Esophagus mucosa (tissue), 1 donor: ENCODE data around the gene PFKFB3. TPM values are rescaled to one million over a fixed set of nuclear protein-coding genes. Genes with fewer than 3 reads are reported as not detected.
A peak's percentile ranks its signal among the peaks of the same experiment; 100 is the strongest.
"Not testable (repeated sequence)": the region's sequence is repeated elsewhere in the genome, so short reads cannot be mapped to it uniquely, and the experiment has no call there.

ENCODE experiments used
- ATAC-seq: fragments of 200-7000 bp; cut with Tn5 transposase; one replicate; pipeline ENCODE4 v1.9.1; 2020
- total RNA-seq: library from RNA; stranded (reverse); gene quantifications from one replicate; pipeline ENCODE4 v1.2.4, GENCODE V29; 2023
- donor health status: DM: yes; HTN: yes; CAD: no.

PFKFB3 gene
- 48.2 TPM for total RNA-seq

DNA sequence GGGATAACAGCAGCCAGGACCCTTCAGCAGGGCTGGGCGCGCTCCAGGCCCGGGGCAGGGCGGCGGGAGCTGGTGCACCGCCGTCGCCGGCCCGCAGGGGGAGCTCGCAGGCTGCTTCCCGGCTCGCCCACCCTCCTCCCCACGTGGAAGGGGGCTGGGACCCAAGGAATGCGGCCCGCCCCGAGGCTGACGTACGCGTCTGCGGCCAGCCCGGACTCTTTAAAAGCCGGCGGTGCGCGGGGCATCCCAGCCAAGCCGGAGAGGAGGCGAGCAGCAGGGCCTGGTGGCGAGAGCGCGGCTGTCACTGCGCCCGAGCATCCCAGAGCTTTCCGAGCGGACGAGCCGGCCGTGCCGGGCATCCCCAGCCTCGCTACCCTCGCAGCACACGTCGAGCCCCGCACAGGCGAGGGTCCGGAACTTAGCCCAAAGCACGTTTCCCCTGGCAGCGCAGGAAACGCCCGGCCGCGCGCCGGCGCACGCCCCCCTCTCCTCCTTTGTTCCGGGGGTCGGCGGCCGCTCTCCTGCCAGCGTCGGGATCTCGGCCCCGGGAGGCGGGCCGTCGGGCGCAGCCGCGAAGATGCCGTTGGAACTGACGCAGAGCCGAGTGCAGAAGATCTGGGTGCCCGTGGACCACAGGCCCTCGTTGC, at the start of gene PFKFB3:
TSS of gene PFKFB3 (plus strand) at position 249 of the 647 bp plus-strand sequence. CDS start at position 578, 329 bp downstream.
- peak; percentile 89 for ATAC-seq

DNA sequence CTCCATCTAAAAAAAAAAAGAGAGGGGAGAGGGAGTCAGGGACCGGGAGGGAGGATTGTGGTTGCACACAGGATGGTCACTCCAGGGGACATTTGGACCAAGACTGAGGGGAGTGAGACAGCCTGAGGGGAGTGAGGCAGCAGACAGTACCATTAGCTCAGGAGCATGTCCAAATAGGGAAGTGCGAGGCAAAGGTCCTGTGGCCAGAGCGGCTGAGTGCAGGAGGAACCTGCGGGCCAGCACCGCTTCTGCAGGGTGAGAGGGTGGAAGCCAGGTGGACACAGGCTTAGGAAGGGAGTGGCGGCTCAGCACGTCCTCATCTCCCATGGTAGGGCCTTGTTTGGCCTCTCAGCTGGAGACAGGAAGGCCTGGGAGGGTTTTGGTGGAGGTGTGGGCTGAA, 48.9 kb upstream of the PFKFB3 start:
- no peak for ATAC-seq

DNA sequence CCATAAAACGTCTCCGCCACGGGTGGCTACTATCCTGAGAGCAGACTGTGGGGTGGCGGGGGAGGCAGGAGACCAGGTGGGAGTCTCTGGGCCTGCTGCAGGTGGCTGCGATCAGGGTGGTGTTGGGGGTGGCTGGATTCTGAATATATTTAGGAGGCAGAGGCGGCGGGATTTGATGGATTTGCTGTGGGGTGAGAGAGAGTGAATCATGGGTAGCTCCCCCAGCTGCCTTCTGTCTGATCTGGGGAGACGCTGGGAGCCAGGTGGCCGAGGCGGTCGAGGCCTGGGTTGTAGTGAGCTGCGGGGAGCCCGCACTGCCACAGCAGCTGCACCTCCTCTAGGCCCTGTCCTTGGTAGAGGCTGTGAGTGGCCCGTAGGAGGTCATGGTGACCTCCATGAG, 48.2 kb upstream of the PFKFB3 start:
- no peak for ATAC-seq

DNA sequence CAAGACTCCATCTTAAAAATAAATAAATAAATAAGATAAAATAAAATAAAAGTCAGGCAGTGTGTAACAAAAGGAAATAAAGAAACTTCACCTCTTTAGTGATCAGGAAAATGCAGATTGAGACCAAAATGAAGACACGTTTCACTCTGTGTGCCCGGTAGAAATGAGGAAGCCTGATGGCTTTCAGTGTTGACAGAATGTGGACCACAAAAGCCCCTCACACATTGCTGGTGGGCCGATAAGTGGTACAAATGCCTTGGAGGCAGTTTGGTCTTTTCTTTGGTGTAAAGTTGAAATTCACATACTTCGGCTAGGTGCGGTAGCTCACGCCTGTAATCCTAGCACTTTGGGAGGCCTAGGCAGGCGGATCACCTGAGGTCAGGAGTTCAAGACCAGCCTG, 44.5 kb upstream of the PFKFB3 start:
- no peak for ATAC-seq

DNA sequence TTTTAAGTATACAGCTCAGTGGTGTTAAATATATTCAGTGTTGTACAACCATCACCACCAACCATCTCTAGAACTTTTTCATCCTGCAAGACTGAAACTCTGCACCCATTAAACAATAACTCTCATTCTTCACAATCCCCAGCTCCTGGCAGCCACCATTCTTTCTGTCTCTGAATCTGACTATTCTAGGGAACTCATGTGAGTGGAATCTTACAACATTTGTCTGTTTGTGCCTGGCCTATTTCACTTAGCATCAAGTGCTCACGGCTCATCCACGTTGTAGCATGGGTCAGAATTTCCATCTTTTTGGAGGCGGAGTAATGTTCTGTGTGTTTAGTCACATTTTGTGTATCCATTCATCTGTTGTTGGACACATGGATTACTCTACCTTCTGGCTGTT, 40.8 kb upstream of the PFKFB3 start:
- ATAC-seq: no peak

DNA sequence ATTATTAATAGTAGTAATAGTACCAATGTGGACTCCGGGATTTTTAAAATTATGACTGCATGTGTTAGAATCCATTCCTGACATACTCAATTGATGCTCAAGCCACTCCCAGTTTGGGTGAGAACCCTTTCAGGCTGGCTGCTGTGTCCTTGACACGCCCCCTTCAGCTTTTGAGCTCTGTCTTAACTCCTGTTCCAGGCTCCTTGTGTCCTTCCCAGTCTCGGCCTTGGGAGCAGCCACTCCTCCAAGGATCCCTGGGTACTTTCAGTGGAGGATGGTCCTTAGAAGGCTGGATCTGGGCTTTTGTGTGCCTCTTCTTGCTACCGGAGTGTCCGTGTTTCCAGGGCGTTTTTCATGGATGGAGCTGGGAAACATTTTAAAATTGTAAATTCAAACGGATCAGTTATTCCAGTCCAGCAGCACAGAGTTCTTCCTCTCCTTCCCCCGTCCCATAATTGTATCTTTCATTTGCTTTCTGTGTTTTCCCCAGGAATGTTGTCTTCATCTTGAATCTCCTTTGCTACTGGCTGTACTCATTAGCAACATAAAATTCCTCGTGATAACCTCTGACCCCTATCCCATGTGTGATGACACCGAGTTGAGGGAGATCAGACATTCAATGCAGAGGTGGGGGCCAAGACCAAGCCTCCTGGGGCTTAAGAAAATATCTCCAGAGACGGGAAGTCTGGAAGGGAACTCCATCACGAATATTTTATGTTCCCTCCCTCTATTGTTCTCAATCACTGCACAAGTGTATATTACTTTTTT, 40.0 kb upstream of the PFKFB3 start:
- no peak for ATAC-seq

DNA sequence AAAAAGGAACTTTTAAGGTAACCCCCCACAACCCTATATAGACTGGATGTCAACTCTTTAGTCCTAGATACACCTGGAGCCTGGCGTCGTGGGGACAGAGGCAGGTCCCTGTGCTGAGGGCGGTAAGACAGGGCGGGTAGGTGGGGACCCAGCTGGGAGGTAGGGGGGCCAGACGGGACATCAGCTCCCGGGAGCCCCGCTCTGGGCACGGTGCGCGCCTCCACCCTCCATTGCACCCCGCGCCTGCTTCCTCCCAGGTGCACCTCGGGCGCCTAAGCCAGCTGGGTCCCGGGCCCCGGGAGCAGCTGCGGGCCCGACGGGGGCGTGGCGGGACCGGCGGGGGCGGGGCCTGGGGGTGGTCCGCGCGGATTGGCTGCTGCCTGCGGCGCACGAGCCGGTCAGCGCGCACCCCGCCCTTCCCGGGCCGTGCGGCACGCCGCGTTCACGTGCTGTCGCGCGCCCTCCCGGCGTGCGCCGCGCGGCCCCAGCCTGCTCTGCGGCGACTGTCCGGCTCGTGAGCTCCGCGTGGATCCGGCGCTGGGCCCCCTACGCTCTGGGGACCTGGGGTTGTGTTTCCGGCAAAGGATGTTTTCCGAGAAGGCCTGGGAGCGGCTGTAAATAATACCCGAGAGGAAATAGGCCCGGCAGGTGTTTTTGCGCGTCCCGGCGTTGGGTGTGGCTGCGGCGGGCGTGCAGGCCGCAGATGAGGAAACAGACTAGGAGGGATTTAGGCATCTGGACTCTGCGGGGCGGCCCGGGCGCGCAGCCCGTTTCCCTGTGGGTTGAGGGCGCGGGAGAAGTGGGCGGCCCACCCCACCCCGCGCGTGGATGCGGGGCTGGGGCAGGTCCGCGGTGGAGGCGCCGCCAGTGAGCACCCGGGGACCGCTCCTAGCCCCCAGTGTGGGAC, 39.1 kb upstream of the PFKFB3 start:
- ATAC-seq: peak; percentile 99

DNA sequence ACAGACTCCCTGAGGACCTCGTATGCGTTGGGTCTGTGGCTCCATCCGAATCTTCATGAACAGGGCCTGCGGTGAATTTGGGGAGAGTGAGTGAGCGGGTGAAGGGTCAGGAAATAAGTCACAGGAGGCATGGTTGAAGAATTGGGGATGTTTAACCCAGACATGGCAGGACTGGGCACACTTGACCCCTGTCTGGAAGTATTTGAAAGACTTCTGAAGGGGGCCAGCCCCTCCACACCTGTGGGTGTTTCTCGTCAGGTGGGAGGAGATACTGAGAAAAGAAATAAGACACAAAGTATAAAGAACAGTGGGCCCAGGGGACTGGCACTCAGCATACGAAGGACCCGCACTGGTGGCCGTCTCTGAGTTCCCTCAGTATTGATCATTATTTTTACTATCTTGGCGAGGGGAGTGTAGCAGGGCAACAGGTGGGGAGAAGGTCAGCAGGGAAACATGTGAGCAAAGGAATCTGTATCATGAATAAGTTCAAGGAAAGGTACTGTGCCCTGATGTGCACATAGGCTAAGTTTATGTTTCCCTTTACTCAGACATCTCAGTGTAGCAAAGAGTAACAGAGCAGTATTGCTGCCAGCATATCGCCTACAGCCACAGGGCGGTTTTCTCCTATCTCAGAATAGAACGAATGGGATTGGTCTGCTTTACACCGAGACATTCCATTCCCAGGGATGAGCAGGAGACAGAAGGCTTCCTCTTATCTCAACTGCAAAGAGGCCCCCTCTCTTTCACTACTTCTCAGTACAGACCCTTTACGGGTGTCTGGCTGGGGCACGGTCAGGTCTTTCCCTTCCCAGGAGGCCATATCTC, 38.2 kb upstream of the PFKFB3 start:
- ATAC-seq: no peak

DNA sequence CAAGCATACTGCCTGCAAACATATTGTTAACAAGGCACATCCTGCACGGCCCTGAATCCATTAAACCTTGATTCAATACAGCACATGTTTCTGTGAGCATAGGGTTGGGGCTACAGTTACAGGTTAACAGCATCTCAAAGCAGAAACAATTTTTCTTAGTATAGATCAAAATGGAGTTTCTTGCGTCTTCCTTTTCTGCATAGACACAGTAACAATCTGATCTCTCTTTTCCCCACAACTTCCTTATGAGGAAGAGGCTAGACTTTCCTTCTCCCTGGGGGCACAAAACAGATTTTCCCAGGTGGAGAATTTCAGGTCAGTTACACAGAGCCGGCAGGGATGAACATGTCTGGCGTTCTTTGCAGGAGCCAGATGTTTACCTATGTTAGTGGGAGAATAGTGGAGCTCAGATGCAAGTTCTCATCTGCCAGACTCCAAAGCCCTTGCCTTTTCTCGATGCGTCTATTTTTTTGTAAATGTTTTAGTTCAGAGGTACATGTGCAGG, 37.5 kb upstream of the PFKFB3 start:
- no peak for ATAC-seq

DNA sequence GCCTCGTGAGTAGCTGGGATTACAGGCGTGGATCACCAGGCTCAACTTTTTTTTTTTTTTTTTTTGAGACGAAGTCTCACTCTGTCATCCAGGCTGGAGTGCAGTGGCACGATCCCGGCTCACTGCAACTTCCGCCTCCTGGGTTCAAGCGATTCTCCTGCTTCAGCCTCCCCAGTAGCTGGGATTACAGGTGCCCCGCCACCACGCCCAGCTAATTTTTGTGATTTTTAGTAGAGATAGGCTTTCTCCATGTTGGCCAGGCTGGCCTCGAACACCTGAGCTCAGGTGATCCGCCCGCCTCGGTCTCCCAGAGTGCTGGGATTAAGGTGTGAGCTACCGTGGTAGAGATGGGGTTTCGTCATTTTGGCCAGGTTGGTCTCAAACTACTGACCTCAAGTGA, 36.8 kb upstream of the PFKFB3 start:
- ATAC-seq: not testable (repeated sequence)

DNA sequence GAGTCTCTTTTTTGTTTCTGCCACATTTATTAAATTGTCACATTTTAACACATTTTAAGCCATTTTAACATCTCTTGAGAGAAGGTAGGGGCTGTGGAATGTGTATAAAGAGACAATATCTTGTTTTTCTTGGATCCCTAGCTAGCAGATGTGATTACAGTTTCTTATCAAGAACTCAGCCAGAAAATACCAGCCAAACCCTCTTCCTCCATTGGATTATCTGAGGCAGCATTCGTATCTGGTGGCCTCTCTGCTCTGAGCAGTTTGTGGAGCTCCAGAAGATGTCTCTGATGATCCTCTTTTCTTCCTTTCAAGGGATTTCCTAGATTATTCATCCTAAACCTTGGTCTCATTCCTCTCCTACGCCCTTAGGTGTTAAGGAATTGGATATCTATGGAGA, 35.3 kb upstream of the PFKFB3 start:
- no peak for ATAC-seq

DNA sequence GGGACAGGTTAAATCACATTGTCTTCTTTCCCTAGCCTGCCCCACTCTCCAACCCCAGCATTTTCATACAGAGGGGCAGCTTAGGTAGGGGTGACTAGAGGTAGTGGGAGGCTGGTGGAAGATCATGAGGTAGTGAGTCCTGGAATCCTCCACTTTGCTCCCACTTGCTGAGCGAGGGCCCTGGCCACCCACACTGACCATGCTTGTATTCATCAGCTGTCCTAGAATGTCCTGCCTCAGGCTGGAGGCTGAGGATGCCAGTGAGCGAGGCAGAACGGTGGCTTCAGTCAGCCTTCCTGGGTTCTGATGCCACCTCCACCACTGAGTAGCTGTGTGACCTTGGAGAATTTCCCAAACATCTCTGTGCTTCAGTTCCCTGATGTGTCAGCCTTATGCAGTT, 34.6 kb upstream of the PFKFB3 start:
- ATAC-seq: no peak

DNA sequence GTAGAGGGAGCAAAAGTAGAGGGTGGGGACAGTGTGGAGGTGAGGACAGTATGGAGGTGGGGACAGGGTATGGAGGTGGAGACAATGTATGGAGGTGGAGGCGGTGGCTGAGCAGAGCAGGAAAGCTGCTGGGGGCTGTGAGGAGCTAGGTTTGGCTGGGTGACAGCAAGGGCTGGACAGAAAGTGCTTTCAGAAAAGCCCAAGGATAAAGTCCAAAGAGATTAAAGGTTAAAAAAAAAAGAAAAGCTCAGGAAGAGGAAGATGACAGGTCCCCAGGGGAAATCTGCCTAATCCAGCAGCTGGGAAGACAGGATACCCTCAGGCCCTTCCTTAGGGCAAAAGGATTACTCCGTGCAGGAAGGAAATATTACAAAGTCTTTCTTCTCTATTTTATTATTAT, 32.1 kb upstream of the PFKFB3 start:
- no peak for ATAC-seq

DNA sequence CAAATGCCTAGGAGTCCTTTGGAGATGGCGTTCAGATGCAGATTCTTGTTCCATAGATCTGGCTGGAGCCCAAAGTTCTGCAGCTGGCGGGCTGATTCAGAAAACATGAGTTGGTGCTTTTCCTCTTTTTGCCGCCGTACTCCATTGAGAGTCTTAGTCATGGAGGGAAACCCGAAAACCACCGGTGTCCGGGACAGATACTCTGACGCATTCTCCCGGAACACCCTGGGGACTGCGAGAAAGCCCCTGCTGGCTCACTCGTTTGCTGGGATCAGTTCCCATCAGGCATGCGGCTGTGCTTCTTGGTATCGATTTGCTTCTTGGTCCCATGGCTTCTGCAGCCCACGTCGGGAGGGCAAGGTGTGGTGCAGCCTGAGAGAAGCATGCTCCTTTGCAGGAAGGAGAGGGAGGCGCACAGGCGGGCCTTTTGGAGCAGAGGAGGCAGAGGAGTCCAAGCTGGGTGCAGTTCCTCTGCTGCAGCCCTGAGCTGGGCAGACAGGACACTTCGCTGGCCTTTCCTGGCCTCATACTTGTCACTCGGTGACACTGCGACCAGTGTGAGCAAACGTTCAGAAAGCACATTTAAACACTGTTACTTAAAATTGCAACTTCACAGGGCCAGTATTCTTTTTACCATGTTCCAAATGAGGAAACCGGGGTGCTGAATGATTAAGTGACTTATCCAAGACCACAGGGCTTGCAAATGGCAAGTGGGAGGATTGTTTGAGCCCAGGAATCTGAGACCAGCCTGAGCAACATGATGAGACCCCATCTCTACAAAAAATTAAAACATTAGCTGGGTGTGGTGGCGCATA, 30.6 kb upstream of the PFKFB3 start:
- ATAC-seq: peak; percentile 34

DNA sequence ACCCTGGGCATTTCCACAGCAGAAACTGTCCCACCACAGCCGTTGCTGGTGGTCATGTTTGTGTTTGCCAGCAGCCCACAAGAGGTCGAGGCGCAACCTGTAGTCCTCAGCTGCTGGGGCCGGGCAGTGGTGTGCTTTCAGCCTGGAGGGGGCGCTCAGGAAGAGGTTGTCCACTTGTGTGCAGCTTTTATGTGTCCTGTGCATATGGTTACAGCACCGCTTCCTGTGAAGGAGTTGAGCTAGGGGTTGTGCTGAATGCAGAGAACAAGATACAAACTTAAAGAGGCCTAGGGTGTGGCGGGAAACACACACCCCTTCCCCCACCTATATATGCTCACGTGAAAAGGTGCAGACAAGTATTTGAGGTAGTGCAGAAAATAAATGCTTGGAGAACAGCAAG, 29.5 kb upstream of the PFKFB3 start:
- no peak for ATAC-seq

DNA sequence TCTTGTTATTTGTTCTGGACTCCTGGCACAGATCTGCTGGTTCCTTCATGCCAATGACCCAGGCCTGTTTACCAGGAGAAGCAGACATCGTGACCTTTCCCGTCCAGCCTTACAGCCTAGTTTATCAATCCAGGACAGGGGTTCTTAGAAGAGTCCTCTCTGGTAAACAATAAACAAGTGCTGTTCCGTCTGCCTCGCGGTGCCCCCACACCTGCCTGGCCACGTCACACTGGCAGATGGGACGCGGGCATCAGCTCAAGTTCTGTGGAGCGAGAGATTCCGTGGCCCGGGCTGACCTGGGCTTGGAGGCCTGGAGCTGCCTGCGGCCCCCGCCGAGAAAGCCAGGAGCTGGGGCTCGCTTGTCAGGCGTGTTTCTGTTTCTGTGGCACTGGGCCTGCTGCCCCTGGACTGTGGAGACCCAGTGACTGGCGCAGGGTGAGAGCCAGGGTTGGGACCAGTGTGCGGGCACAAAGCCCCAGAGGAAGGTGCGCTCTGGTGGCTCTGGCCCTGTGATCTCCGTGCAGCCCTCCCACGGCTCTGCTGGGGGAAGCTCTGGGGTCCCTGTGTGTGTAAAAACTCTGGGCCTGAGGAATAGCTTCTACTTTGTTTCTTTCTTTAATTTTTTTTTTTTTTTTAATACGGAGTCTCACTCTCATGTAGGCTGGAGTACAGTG, 28.4 kb upstream of the PFKFB3 start:
- ATAC-seq: no peak

DNA sequence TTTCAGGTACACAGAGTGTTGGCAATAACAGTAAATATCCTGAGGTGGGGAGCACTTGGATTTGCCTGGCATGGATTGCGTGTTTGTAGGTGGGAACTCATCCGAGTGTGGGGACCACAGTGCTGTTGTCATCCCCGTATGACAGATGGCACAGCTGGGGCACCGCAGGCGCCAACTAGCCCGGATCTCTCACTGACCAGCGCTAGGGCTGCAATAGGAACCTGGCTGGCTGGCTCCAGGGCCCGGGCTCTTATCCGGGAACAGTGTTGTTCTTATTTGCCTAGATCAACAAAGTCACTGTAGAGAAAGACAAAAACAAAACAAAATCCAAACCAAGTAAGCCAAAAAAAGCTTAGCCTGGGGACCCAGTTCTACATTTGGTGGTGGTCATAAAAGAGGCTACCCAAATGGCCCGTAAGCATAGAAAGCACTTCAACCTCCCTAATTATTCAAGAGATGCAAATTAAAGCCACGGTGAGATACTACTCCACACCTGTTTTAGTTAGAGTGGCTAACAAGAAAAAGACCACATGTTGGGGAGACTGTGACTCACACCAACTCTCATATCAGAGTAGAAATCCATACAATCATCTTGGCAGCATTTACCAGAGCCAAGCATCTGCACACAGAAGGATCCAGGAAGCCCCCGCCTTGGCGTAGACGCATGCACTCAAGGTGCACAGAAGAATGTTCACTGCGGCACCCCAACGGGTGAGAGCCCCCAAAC, 27.2 kb upstream of the PFKFB3 start:
- no peak for ATAC-seq

DNA sequence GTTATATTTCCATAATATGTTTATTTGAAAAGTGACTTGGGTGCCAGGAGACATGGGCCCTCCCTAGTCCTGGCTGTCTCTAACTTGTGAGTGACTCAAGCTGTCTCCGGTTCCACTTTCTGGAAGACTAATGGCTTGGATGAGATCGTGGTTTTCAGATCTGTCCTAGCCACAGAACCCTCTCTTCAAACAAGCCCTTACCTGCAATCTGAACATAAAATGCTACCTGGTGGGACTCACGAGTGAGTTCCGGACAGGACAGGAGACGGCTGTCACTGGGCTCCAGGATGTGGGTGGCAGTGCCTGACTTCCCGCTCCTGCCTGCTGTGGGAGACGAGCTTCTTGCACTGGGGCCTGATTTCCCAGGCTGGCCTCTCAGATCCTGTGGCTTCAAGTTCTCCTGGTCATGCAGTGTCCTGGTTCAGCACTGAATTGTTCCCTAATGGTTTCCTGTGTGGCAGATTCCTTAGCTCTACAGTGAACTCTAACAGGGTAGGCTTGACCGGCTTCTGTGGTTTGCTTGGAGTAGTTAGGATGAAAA, 26.0 kb upstream of the PFKFB3 start:
- peak; percentile 31 for ATAC-seq

DNA sequence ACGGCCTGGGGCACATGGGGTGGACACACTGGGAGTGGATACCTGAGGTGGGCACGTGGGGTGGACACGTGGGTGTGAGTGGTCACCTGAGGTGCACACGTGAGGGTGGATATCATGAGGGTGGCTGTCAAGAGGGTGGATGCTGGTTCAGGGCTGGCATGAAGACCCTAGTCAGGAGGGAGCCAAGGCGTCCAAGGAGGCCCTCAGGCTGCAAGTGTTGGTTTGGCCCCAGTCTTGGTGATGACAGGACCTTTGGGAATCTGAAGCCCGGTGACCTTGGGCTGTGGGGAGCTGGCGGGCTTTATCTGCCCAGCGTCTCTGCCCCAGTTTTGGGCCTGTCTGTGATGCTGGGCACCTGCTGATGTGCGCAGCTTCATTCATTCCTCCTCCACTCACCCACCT, 24.9 kb upstream of the PFKFB3 start:
- no peak for ATAC-seq

DNA sequence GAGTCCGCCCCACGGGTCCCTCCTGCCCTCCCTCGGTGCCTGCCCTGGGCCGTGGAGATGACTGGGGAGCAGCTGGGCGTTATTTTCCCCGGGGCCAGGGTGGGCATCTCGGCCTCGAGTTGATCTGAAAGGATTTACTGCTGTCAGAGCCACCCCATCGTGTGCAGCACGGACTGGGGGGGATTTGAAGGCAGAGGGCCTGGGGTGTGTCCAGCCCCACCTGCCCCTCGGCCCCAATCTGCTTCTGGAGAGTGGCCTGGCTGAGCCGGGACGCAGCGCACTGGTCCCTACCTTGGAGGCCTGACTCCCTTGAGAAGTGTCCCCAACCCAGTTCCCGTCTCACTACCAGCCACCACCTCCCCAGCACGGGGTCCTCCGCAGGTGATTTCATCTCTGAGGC, 24.2 kb upstream of the PFKFB3 start:
- no peak for ATAC-seq
